Measurements from ENCODE around the gene TRIB2. TPM values are rescaled to one million over a fixed set of nuclear protein-coding genes. Genes with fewer than 3 reads are reported as not detected.

TRIB2 gene
- total and polyA plus RNA-seq, 2 donors, result 39.4 to 69.8 TPM

DNA sequence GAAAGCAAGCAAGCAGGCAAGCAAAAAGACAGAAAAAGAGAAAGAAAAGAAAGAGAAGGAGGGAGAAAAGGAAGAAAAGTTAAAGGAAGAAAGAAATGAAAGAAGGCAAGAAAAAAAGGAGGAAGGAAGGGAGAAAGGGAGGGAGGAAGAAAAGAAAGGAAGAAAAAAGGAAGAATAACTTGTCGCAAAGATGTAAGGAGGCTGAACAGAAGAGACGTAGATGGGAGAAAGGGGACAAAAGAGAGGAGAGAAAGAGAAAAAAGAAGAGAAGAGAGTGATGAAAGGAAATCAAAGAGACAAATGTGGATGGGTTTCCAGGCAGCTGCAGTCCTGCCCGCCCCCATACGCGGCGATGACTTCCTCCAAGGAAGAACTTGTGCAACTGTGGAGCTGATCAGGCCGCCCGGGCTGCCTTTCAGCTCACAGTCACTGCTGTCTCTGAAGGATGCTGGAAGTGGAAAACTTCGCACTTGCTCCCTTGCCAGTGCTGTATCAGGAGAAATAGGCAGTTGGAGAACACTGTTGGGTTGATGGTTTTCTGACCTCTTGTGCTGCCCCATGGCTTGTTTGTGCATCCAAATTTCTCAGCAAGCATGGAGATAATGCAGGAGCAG is 52.9 kb downstream of the TRIB2 start:
- WGBS, result 29% methylated on average over 9 of the region's 9 CpGs
- no peaks in the 10 kb centered on the region for H3K9me3 ChIP-seq (ENCODE audit: control insufficient read depth in 2 of 2, insufficient read depth in 1 of 2, low read length in 1 of 2)
- peak in 1 of 9 donors; percentile 9 for DNase-seq (ENCODE audit: low read depth in 6 of 9, low spot score in 9 of 9)
- no peak overlapping the region for H3K27ac ChIP-seq (ENCODE audit: low read depth in 1 of 2, low read length in 1 of 2)
- no peak overlapping the region for H3K4me3 ChIP-seq (ENCODE audit: low read length in 2 of 2)
- H3K36me3 ChIP-seq (ENCODE audit: control insufficient read depth in 2 of 2, insufficient read depth in 2 of 2, low read length in 1 of 2), result no peaks in the 10 kb centered on the region
- H3K4me1 ChIP-seq (ENCODE audit: control insufficient read depth in 2 of 2, insufficient read depth in 2 of 2, low read length in 2 of 2), result peaks cover 0 to 4% of the 10 kb centered on the region in 2 donors
- H3K27me3 ChIP-seq (ENCODE audit: control insufficient read depth in 2 of 2, insufficient read depth in 1 of 2, low read length in 1 of 2), result peaks cover 0 to 26% of the 10 kb centered on the region in 2 donors

DNA sequence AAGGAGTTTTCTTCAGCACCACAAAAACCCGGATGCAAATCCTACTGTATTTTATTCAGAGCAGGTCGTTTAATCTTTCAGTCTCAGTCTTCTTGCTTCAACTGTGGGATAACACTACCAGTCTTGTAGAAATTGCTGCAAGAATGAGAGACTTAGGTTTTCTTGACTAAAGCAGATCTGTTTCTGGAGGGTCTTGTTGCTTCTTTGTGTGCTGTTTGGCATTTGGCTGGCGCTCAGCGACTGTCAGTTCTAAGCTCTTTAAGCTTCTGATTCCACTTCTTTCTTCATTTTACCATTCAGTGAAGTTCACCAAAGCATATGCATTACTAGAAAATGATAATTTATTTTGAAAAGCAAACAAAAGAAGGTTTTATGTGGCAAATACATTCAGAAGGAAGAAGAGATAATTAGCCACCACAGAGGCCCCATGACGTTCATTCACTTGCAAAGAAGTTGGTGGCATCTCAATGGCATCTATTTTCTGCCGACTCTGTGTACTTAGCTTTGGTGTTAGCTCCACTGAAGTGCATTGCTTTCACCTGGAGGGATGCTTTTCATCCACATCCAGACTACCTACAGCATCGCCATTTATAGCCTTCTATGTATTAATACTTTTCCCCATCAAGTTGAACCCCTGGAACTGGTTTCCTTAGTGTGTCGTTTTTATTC is 53.7 kb downstream of the TRIB2 start:
- Histone ChIP-seq H3K4me3 (ENCODE audit: low read length in 2 of 2) (no peak overlapping the region), H3K27ac (ENCODE audit: low read depth in 1 of 2, low read length in 1 of 2) (no peak overlapping the region), H3K36me3 (ENCODE audit: control insufficient read depth in 2 of 2, insufficient read depth in 2 of 2, low read length in 1 of 2) (no peaks in the 10 kb centered on the region), H3K4me1 (ENCODE audit: control insufficient read depth in 2 of 2, insufficient read depth in 2 of 2, low read length in 2 of 2) (peaks cover 0 to 4% of the 10 kb centered on the region in 2 donors), H3K9me3 (ENCODE audit: control insufficient read depth in 2 of 2, insufficient read depth in 1 of 2, low read length in 1 of 2) (no peaks in the 10 kb centered on the region), H3K27me3 (ENCODE audit: control insufficient read depth in 2 of 2, insufficient read depth in 1 of 2, low read length in 1 of 2) (peaks cover 0 to 26% of the 10 kb centered on the region in 2 donors)
- 61% methylated on average over 8 of the region's 8 CpGs for WGBS
- DNase-seq (ENCODE audit: low read depth in 6 of 9, low spot score in 9 of 9), result no peak

DNA sequence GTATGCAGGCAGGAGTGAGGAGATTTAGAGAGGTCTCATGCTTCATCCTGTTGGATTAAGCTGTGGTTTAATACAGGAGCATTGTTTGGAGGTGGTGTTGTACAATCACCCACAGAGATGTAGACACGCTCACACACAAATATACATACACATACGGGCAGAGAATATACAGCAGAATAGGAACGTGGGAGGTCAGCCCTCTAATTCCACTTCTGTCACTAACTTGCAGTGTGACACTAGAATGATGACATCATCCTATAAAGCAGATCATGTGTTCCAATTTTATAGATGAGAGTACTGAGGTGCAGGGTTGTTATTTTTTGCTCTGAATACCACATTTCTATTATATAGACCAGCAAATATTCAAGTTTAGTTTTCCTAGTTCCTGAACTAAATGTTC is 54.4 kb downstream of the TRIB2 start:
- Histone ChIP-seq H3K4me1 (ENCODE audit: control insufficient read depth in 2 of 2, insufficient read depth in 2 of 2, low read length in 2 of 2) (peaks cover 0 to 4% of the 10 kb centered on the region in 2 donors), H3K9me3 (ENCODE audit: control insufficient read depth in 2 of 2, insufficient read depth in 1 of 2, low read length in 1 of 2) (no peaks in the 10 kb centered on the region), H3K4me3 (ENCODE audit: low read length in 2 of 2) (no peak overlapping the region), H3K27ac (ENCODE audit: low read depth in 1 of 2, low read length in 1 of 2) (no peak overlapping the region), H3K36me3 (ENCODE audit: control insufficient read depth in 2 of 2, insufficient read depth in 2 of 2, low read length in 1 of 2) (no peaks in the 10 kb centered on the region), H3K27me3 (ENCODE audit: control insufficient read depth in 2 of 2, insufficient read depth in 1 of 2, low read length in 1 of 2) (peaks cover 0 to 26% of the 10 kb centered on the region in 2 donors)
- DNase-seq (ENCODE audit: low read depth in 6 of 9, low spot score in 9 of 9), result no peak
- WGBS, result 97% methylated on average over 3 of the region's 3 CpGs

DNA sequence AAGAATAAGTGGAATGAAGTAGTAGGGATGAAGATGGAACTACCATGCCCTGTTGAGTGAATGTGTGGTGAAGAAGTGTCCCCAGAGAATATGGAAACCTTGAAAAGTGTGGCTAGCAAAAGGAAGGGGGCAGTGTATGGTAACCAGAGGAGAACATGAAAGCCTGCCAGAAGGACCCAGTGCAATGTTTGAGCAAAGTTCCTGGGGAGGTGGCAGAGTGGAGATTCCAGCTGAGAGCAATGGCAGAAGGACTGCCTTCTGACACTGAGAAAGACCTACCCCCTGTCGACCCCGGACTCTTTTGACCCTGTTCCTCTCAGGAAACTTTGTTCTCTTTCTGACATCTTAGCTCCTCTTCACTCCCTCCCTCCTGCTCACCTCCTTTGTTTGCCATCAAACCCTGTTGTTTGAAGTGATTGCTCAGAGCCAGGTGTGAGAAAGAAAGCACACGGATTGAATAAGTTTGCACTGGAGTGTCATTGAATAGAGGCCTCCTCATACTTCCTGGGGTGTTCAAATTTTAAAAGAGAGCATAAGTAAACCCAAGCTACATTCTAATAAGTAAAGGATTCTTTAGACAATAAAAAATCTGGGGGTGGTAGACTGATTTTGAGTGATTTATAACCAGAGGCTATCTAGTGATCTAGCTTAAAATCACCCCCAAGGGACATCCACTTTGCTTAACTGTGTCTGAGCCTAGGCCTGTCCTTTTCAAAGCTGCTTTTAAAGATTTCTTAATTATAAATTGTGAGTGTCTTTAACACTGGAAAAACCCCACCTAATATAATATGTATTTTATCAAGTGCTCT is 57.1 kb downstream of the TRIB2 start:
- H3K4me1 ChIP-seq (ENCODE audit: control insufficient read depth in 2 of 2, insufficient read depth in 2 of 2, low read length in 2 of 2), result peaks cover 0 to 4% of the 10 kb centered on the region in 2 donors
- peak in 1 of 9 donors; percentile 21 for DNase-seq (ENCODE audit: low read depth in 6 of 9, low spot score in 9 of 9)
- H3K4me3 ChIP-seq (ENCODE audit: low read length in 2 of 2), result no peak overlapping the region
- H3K36me3 ChIP-seq (ENCODE audit: control insufficient read depth in 2 of 2, insufficient read depth in 2 of 2, low read length in 1 of 2), result no peaks in the 10 kb centered on the region
- WGBS, result 48% methylated on average over 3 of the region's 3 CpGs
- no peaks in the 10 kb centered on the region for H3K9me3 ChIP-seq (ENCODE audit: control insufficient read depth in 2 of 2, insufficient read depth in 1 of 2, low read length in 1 of 2)
- H3K27me3 ChIP-seq (ENCODE audit: control insufficient read depth in 2 of 2, insufficient read depth in 1 of 2, low read length in 1 of 2), result peaks cover 0 to 15% of the 10 kb centered on the region in 2 donors
- H3K27ac ChIP-seq (ENCODE audit: low read depth in 1 of 2, low read length in 1 of 2), result no peak overlapping the region

DNA sequence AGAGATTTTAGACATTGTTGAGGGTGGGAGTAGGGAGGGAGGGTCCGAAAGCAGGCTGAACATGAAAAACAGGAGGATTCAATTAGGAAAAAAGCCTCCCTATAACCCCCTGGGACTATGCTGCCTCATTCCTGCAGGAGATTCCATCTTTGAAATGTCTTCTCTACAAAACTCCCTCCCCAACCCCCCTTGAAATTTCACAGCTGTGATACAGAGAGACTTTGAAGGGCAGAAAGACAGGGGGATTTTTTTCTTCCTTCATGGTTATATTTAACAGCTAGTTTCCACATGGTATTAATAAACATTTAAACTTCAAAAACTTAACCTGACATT is 57.6 kb downstream of the TRIB2 start:
- Histone ChIP-seq H3K9me3 (ENCODE audit: control insufficient read depth in 2 of 2, insufficient read depth in 1 of 2, low read length in 1 of 2) (no peaks in the 10 kb centered on the region), H3K4me3 (ENCODE audit: low read length in 2 of 2) (no peak overlapping the region), H3K27ac (ENCODE audit: low read depth in 1 of 2, low read length in 1 of 2) (no peak overlapping the region), H3K27me3 (ENCODE audit: control insufficient read depth in 2 of 2, insufficient read depth in 1 of 2, low read length in 1 of 2) (peaks cover 0 to 10% of the 10 kb centered on the region in 2 donors), H3K4me1 (ENCODE audit: control insufficient read depth in 2 of 2, insufficient read depth in 2 of 2, low read length in 2 of 2) (peaks cover 0 to 4% of the 10 kb centered on the region in 2 donors), H3K36me3 (ENCODE audit: control insufficient read depth in 2 of 2, insufficient read depth in 2 of 2, low read length in 1 of 2) (no peaks in the 10 kb centered on the region)
- 96% methylated on average over 1 of the region's 1 CpG for WGBS
- DNase-seq (ENCODE audit: low read depth in 6 of 9, low spot score in 9 of 9), result no peak

DNA sequence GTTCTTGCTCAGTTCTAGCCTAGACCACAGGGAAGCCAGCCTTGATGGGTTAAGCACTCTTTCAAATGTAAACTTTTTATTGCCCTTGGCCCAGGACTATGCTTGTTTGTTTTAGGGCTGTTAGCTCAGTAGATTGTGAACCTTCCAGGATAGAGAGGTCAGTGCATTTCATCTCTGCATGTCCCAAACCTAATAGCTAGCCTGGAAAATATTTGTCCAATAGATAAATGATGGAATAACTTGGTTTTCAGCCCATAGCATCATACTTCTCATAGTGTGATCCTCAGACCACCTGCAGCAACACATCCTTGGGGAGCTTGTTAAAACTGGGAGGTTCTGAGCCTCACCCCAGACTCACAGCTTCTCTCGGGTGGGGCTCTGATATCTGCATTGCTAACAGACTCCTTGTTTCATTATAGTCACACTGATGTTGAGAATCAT is 59.8 kb downstream of the TRIB2 start:
- 81% methylated on average over 1 of the region's 1 CpG for WGBS
- Histone ChIP-seq H3K4me1 (ENCODE audit: control insufficient read depth in 2 of 2, insufficient read depth in 2 of 2, low read length in 2 of 2) (peaks cover 0 to 4% of the 10 kb centered on the region in 2 donors), H3K27me3 (ENCODE audit: control insufficient read depth in 2 of 2, insufficient read depth in 1 of 2, low read length in 1 of 2) (no peaks in the 10 kb centered on the region), H3K27ac (ENCODE audit: low read depth in 1 of 2, low read length in 1 of 2) (no peak overlapping the region), H3K9me3 (ENCODE audit: control insufficient read depth in 2 of 2, insufficient read depth in 1 of 2, low read length in 1 of 2) (no peaks in the 10 kb centered on the region), H3K36me3 (ENCODE audit: control insufficient read depth in 2 of 2, insufficient read depth in 2 of 2, low read length in 1 of 2) (no peaks in the 10 kb centered on the region), H3K4me3 (ENCODE audit: low read length in 2 of 2) (no peak overlapping the region)
- DNase-seq (ENCODE audit: low read depth in 6 of 9, low spot score in 9 of 9), result no peak

DNA sequence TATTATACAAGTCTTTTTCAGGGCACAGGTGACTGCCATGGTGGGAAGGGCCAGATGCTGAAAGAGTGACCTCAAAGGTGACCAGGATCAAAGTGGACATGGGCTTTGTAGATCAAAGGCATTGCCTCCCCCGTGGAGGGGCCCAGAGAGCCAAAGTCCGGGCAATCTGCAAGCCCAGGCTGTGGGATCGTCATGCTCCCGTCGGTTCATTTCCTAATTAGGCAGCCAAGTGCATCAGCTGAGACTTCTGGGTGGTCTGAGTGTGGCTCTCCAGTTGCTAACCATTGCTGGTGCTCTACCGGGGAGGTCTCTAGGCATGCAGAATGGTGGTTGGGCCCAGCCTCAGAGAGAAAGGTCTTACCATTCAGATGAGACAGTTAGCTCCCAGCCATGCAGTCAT is 61.6 kb downstream of the TRIB2 start:
- H3K4me3 ChIP-seq (ENCODE audit: low read length in 2 of 2), result no peak overlapping the region
- H3K36me3 ChIP-seq (ENCODE audit: control insufficient read depth in 2 of 2, insufficient read depth in 2 of 2, low read length in 1 of 2), result no peaks in the 10 kb centered on the region
- no peak for DNase-seq (ENCODE audit: low read depth in 6 of 9, low spot score in 9 of 9)
- H3K9me3 ChIP-seq (ENCODE audit: control insufficient read depth in 2 of 2, insufficient read depth in 1 of 2, low read length in 1 of 2), result no peaks in the 10 kb centered on the region
- H3K27ac ChIP-seq (ENCODE audit: low read depth in 1 of 2, low read length in 1 of 2), result no peak overlapping the region
- 79% methylated on average over 6 of the region's 6 CpGs for WGBS
- H3K27me3 ChIP-seq (ENCODE audit: control insufficient read depth in 2 of 2, insufficient read depth in 1 of 2, low read length in 1 of 2), result no peaks in the 10 kb centered on the region
- H3K4me1 ChIP-seq (ENCODE audit: control insufficient read depth in 2 of 2, insufficient read depth in 2 of 2, low read length in 2 of 2), result peaks cover 0 to 4% of the 10 kb centered on the region in 2 donors

DNA sequence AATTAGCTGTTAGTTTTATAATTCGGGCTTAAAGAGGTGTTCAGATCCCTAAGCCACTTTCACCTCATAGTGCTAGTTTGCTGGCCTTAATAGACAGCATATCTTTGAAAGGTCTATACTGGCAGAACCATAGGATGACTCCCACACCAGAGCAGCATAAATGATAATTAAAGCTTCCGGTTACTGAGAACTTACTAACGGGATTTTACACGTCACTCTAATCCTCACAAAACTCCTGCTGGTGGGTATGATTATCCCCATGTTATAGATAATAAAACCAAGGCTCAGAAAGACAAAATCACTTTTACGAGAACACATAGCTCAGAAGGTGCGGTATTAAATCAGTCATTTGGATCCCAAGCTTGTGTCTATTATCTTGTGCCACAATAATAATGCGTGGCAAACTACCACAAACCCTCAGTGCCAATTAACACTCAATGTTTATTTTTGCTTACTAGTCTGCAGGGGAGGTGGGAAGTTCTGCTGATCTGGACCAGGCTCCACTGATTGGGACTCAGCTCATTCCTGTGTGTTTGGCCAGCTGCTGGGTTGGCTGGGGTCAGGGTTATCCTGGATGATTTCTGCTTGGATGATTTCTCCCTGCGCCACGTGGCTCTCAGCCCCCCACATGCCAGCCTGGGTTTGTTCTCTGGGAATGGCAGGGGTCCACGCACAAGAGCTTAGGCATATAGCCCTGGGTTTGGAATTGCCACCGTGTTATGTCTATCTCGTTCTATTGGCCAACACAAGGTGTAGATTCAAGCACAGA is 62.3 kb downstream of the TRIB2 start:
- Histone ChIP-seq H3K27me3 (ENCODE audit: control insufficient read depth in 2 of 2, insufficient read depth in 1 of 2, low read length in 1 of 2) (no peaks in the 10 kb centered on the region), H3K36me3 (ENCODE audit: control insufficient read depth in 2 of 2, insufficient read depth in 2 of 2, low read length in 1 of 2) (no peaks in the 10 kb centered on the region), H3K4me3 (ENCODE audit: low read length in 2 of 2) (no peak overlapping the region), H3K27ac (ENCODE audit: low read depth in 1 of 2, low read length in 1 of 2) (no peak overlapping the region), H3K9me3 (ENCODE audit: control insufficient read depth in 2 of 2, insufficient read depth in 1 of 2, low read length in 1 of 2) (no peaks in the 10 kb centered on the region), H3K4me1 (ENCODE audit: control insufficient read depth in 2 of 2, insufficient read depth in 2 of 2, low read length in 2 of 2) (no peaks in the 10 kb centered on the region)
- WGBS, result 95% methylated on average over 12 of the region's 12 CpGs
- DNase-seq (ENCODE audit: low read depth in 6 of 9, low spot score in 9 of 9), result no peak

Data from thymus (tissue), 11 donors.